ENCODE measurements around the gene RPS6KA5.
"Not testable (repeated sequence)": the region's sequence is repeated elsewhere in the genome, so short reads cannot be mapped to it uniquely, and the experiment has no call there.

Gene RPS6KA5

DNA sequence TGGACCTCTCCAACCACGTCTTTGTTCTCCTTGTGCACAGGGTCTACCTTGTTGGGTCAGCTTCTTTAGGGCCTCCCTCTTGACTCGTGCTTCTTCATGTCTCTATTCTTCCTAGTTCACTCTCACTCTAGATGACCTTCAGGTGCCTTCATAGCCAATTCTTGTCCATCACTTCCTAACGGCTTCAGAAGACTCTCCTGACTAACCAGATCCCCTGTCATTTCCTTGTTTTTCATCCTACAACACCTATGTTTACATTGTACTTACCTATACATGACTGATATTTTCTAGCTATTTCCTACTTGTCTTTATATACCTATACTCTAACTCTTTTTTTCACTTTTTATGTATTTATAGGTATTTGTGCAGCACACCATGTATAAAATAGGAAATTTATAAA is 117.1 kb downstream of the RPS6KA5 start:
- H3K27ac ChIP-seq: no peak overlapping the region
- TF ChIP-seq CTCF (conservative IDR thresholded peaks at IDR 0.05): no peak

DNA sequence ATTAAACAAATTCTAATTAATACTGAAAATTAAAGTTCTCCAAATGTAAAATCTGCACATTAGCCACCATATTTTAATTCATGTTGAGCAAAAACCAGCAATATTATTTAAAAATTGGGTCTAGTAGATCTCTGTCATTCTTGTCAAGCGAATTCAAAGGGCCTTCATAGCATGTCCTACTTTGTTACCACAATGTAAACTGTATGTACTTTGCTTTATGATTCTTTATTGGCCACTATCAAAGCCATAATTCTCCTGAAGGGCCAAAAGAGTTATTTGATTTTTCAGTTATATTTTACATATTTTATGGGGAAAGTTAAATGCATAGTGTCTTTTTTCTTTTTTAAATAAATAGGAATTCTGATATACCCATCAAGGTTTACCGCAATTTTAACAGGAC is 117.9 kb downstream of the RPS6KA5 start:
- no peak for TF ChIP-seq CTCF (conservative IDR thresholded peaks at IDR 0.05)

GRCh38 chr14:90941706-90942105 is 118.7 kb downstream of the RPS6KA5 start:
- TF ChIP-seq CTCF (conservative IDR thresholded peaks at IDR 0.05): no peak
- H3K27ac ChIP-seq: no peak overlapping the region

More for the DNA sequence above, 117.9 kb downstream of the RPS6KA5 start:
- no peak overlapping the region for H3K27ac ChIP-seq

DNA sequence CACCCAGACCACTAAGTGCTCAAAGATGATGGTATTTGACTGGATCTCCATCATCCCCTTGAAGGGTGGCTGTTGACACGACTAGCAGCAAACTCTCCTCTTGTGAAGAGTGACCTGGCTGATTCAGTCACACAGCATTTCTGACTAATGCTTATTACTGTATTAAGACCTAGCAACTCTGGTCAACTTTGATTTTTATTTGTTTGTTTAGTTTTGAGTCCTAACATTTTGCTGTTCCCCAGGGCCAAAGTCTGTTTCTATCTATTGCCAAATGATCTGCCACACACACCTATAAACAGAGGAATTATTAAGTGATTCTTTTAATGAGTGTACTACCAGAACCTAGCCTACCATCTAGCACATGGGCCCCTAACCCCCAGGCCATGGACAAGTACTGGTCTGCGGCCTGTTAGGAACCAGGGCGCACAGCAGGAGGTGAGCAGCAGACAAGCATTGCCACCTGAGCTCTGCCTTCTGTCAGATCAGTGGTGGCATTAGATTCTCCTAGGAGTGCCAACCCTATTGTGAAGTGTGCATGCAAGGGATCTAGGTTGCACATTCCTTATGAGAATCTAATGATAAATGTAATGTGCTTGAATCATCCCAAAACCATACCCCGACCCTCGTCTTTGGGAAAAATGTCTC is 120.0 kb downstream of the RPS6KA5 start:
- H3K27ac ChIP-seq: no peak overlapping the region
- no peak for TF ChIP-seq CTCF (conservative IDR thresholded peaks at IDR 0.05)

DNA sequence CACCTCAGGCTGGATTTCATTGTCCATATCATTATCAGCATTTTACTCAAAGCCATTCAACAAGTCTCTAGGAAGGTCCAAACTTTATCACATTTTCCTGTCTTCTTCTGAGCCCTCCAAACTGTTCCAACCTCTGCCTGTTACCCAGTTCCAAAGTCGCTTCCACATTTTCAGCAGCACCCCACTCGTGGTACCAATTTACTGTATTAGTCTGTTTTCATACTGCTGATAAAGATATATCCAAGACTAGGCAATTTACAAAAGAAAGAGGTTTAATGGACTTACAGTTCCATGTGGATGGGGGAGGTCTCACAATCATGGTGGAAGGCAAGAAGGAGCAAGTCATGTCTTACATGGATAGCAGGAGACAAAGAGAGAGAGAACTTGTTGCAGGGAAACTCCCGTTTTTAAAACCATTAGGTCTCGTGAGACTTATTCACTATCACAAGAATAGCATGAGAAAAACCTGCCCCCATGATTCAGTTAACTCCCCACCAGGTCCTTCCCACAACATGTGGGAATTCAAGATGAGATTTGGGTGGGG is 121.1 kb downstream of the RPS6KA5 start:
- H3K27ac ChIP-seq: not testable (repeated sequence)

GRCh38 chr14:90938615-90939014 is 121.8 kb downstream of the RPS6KA5 start:
- no peak overlapping the region for H3K27ac ChIP-seq
- no peak for TF ChIP-seq CTCF (conservative IDR thresholded peaks at IDR 0.05)

DNA sequence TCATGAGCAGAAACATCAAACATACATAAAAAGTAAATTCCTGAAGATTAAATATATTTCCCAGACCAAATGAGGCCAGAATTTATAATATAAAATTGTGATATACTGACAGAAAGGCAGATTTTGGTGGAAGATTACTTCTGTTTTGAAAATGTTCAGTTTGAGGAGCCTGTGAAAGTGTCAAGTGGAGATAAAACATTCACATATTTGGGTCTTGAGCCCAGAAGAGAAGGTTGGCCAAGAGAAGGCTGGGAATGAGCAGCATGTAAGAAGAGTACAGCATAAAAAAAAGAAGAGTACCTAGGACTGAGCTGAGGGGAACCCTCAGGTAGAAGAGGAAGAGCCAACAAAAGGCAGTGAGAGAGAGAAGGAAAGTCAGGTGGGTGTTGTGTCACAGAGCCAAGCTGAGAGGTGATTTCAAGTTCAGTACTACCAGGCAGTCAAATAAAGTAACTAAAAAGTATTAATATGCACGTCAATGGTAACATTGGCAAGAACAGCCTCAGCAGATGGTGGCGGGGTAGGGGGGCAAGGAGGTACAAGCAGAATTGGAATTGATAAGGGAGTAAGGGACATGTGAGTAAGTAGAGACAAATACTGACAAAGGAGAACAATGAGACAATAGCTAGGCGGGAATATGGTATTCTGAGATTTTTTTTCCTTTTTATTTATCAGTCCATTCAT is 123.5 kb downstream of the RPS6KA5 start:
- no peak for TF ChIP-seq CTCF (conservative IDR thresholded peaks at IDR 0.05)
- no peak overlapping the region for H3K27ac ChIP-seq

All from VCaP (cell line).